ENCODE measurements around the gene GDPGP1.

Gene GDPGP1

DNA sequence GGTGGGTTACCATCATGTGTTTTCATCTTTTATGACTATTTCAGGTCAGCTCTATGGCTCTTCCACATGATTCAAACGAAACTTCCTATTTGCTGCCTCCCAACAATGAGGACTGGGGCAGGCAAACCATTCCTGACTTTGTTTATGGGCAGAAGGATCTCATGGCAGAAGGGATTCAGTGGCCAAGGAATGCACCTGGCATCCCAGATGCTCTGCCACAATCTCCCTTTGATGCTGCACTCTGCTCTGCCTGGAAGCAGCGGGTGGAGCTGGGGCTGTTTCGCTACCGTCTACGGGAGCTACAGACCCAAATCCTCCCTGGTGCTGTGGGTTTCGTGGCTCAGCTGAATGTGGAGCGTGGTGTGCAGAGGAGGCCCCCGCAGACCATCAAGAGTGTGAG is 6.8 kb downstream of the GDPGP1 start:
- Mint-ChIP-seq H3K4me1 (no peaks in the 10 kb centered on the region), H3K4me3 (no peak overlapping the region), H3K9me3 (no peaks in the 10 kb centered on the region), H3K27ac (no peak overlapping the region), H3K36me3 (ENCODE audit: low read depth) (peaks cover 12% of the 10 kb centered on the region), H3K27me3 (ENCODE audit: low read depth) (peaks cover 5% of the 10 kb centered on the region)
- TF ChIP-seq, protein P1, sequence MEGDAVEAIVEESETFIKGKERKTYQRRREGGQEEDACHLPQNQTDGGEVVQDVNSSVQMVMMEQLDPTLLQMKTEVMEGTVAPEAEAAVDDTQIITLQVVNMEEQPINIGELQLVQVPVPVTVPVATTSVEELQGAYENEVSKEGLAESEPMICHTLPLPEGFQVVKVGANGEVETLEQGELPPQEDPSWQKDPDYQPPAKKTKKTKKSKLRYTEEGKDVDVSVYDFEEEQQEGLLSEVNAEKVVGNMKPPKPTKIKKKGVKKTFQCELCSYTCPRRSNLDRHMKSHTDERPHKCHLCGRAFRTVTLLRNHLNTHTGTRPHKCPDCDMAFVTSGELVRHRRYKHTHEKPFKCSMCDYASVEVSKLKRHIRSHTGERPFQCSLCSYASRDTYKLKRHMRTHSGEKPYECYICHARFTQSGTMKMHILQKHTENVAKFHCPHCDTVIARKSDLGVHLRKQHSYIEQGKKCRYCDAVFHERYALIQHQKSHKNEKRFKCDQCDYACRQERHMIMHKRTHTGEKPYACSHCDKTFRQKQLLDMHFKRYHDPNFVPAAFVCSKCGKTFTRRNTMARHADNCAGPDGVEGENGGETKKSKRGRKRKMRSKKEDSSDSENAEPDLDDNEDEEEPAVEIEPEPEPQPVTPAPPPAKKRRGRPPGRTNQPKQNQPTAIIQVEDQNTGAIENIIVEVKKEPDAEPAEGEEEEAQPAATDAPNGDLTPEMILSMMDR (IDR thresholded peaks at IDR 0.05; ENCODE audit: unreplicated experiment in 3 of 3): no peak

DNA sequence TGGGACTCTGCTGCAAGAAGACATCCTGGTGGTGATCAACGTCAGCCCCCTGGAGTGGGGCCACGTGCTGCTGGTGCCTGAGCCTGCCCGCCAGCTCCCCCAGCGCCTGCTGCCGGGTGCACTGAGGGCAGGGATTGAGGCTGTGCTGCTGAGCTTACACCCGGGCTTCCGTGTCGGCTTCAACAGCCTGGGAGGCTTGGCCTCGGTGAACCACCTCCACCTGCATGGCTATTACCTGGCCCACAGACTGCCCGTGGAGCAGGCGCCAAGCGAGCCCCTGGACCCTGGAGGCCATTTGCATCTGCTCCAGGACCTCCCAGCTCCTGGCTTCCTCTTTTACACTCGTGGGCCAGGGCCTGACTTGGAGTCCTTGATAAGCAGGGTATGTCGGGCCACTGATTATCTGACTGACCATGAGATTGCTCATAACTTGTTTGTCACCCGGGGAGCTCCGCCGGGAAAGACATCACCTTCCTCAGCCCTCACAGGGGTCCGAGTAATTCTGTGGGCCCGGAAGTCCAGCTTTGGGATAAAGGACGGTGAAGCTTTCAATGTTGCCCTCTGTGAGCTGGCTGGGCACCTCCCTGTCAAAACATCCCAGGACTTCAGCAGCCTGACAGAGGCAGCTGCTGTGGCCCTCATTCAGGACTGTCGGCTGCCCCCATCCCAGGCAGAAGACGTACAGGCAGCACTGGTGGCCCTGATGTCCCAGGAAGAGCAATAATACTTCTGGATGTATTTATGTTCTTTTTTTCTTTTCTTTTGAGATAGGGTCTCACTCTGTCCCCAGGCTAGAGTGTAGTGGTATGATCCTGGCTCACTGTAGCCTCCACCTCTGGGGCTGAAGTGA is 7.6 kb downstream of the GDPGP1 start:
- TF ChIP-seq, protein P1 (IDR thresholded peaks at IDR 0.05; ENCODE audit: unreplicated experiment in 3 of 3): no peak
- H3K4me1 Mint-ChIP-seq: no peaks in the 10 kb centered on the region
- no peak overlapping the region for H3K4me3 Mint-ChIP-seq
- peaks cover 9% of the 10 kb centered on the region for H3K27me3 Mint-ChIP-seq (ENCODE audit: low read depth)
- peaks cover 12% of the 10 kb centered on the region for H3K36me3 Mint-ChIP-seq (ENCODE audit: low read depth)
- no peaks in the 10 kb centered on the region for H3K9me3 Mint-ChIP-seq
- H3K27ac Mint-ChIP-seq: no peak overlapping the region

DNA sequence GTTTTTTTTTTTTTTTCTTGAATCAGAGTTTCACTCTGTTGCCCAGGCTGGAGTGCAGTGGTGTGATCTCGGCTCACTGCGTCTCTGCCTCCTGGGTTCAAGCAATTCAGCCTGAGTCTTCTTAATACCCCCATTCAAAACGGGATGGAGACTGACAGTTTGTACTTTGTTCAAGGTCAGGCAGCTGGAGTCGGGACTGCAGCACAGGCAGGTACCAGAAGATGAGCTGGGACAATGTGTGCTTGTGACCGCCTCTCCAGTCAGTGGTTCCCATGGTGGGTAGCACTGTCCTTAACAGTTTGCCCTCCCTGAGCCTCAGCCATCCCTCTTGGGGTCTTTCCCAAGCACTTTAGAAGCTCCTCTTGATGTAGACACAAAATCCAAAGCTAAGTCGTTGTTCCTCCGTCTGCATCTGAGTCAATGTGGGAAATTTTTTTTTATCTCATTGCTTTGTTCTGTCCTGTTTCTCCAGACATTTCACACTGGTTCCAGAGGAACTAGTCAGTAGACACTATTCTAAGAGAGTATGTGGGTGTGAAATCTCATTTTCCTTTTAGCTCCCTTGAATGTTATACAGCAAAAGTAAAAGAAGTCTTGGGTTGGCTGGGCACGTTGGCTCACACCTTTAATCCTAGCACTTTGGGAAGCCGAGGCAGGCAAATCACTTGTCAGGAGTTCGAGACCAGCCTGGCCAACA is 10.1 kb downstream of the GDPGP1 start:
- TF ChIP-seq, protein P1 (IDR thresholded peaks at IDR 0.05; ENCODE audit: unreplicated experiment in 3 of 3): no peak
- Mint-ChIP-seq H3K27ac (no peak overlapping the region), H3K9me3 (no peaks in the 10 kb centered on the region), H3K4me1 (peaks cover 4% of the 10 kb centered on the region), H3K36me3 (ENCODE audit: low read depth) (peaks cover 4% of the 10 kb centered on the region), H3K27me3 (ENCODE audit: low read depth) (peaks cover 9% of the 10 kb centered on the region), H3K4me3 (no peak overlapping the region)

DNA sequence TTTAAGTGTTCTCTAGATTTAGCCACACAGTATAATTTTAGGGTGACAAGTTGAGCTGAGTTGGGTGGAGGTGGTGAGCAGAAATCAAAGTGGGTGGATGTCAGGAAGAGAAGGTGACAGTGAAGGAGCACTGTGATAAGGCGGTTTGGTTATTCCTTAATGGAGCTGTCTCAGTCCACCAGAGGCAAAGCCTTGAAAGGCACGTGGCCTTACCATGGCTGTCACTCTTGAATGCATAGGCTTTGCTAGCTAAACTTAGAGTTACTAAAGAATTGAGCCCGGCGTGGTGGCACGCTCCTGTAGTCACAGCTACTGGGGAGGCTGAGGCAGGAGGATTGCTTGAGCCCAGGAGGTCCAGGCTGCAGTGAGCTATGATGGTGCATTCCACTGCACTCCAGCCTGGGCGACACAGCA is 14.8 kb downstream of the GDPGP1 start:
- Mint-ChIP-seq H3K4me1 (peaks cover 8% of the 10 kb centered on the region), H3K27ac (peak overlapping the region in 1 of 3 experiments; percentile 20), H3K27me3 (ENCODE audit: low read depth) (peaks cover 10% of the 10 kb centered on the region), H3K9me3 (no peaks in the 10 kb centered on the region), H3K36me3 (ENCODE audit: low read depth) (no peaks in the 10 kb centered on the region), H3K4me3 (peak overlapping the region; percentile 56 to 83 (median 75))
- TF ChIP-seq, protein P1 (IDR thresholded peaks at IDR 0.05; ENCODE audit: unreplicated experiment in 3 of 3): no peak

DNA sequence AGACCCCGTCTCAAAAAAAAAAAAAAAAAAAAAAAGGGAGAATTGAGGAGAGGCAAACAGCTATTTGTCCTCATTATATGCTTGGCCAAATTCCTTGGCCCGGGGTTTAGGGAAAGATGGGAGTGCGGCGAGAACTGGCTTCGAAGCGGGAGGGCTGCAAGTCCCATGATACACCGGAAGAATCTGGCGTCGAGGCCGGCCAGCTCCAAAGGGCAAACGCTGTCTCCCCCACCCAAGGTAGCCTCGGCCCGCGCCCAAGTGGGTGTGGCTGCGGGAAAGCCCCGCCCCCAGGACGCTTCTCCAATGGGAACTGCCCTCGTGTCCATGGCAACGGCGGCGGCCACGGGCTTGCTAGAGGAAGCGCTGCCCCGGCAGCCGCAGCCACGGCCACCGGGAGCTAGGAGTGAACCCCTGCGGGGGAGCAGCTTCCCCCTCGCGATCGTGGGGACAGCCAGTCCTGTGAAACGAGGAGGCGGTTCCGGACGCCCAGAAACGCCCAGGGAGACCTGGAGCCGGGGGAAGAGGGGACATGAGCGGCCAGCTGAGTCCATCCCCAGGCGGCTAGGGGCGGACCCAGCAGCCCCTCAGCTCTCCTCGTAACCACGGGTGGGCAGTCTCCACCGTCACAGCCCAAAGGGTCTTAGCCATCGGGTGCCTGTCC is 15.3 kb downstream of the GDPGP1 start, which contains the start of gene TTLL13:
Gene TTLL13 (plus strand): TSS at position 354 of the 661 bp plus-strand sequence. CDS start 1,075 bp downstream, outside the sequence.
- H3K9me3 Mint-ChIP-seq: no peaks in the 10 kb centered on the region
- H3K4me1 Mint-ChIP-seq: peaks cover 8% of the 10 kb centered on the region
- H3K27ac Mint-ChIP-seq: peak within 1 kb of the TSS; percentile 20 to 74 (median 60)
- H3K36me3 Mint-ChIP-seq (ENCODE audit: low read depth): no peaks in the 10 kb centered on the region
- TF ChIP-seq, protein P1 (IDR thresholded peaks at IDR 0.05; ENCODE audit: unreplicated experiment in 3 of 3): no peak
- H3K4me3 Mint-ChIP-seq: peak within 1 kb of the TSS; percentile 82 to 85 (median 83)
- H3K27me3 Mint-ChIP-seq (ENCODE audit: low read depth): peaks cover 11% of the 10 kb centered on the region

All from nephron (organoid).